HUES48 (cell line): ENCODE results near the gene CLEC4G.

Experiments
- H3K27ac ChIP-seq: one replicate; pipeline ENCODE4 v1.7.0; 2013; ENCODE audit warnings: low read depth, low read length, inconsistent platforms
- H3K27me3 ChIP-seq: 2 replicates; pipeline ENCODE4 v1.6.1; 2013; ENCODE audit warnings: mild to moderate bottlenecking, low read length; ENCODE audit not compliant: control insufficient read depth, insufficient read depth
- H3K36me3 ChIP-seq: 2 replicates; pipeline ENCODE4 v1.6.1; 2013; ENCODE audit warnings: low read length; ENCODE audit not compliant: control insufficient read depth, insufficient read depth
- H3K4me1 ChIP-seq: 2 replicates; pipeline ENCODE4 v1.6.1; 2013; ENCODE audit warnings: mild to moderate bottlenecking, low read length; ENCODE audit not compliant: control insufficient read depth, insufficient read depth
- H3K4me3 ChIP-seq: 2 replicates; pipeline ENCODE4 v1.5.1; 2013; ENCODE audit warnings: mild to moderate bottlenecking, low read depth, low read length
- H3K9ac ChIP-seq: 2 replicates; pipeline ENCODE4 v1.6.1; 2013; ENCODE audit warnings: mild to moderate bottlenecking, low read depth, low read length, moderate library complexity
- H3K9me3 ChIP-seq: 2 replicates; pipeline ENCODE4 v1.6.1; 2013; ENCODE audit warnings: low read length; ENCODE audit not compliant: control insufficient read depth, insufficient read depth

Gene CLEC4G, protein sequence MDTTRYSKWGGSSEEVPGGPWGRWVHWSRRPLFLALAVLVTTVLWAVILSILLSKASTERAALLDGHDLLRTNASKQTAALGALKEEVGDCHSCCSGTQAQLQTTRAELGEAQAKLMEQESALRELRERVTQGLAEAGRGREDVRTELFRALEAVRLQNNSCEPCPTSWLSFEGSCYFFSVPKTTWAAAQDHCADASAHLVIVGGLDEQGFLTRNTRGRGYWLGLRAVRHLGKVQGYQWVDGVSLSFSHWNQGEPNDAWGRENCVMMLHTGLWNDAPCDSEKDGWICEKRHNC

GRCh38 chr19:7732045-7732444 lies at the start of gene CLEC4G:
Gene CLEC4G, minus strand, starts transcription at chr19:7732110. Its CDS starts 8 bp downstream, at chr19:7732102.
- 0 out of 2 replicates have a peak, but pooled peaks cover 10% of the 10 kb centered on the region for H3K4me1 ChIP-seq
- no peak within 1 kb of the TSS for H3K4me3 ChIP-seq
- no peaks in the 10 kb centered on the region for H3K9me3 ChIP-seq
- no peak within 1 kb of the TSS for H3K27ac ChIP-seq
- no peaks in the 10 kb centered on the region for H3K36me3 ChIP-seq
- peaks cover 48% of the 10 kb centered on the region for H3K27me3 ChIP-seq
- no peak within 1 kb of the TSS for H3K9ac ChIP-seq

DNA sequence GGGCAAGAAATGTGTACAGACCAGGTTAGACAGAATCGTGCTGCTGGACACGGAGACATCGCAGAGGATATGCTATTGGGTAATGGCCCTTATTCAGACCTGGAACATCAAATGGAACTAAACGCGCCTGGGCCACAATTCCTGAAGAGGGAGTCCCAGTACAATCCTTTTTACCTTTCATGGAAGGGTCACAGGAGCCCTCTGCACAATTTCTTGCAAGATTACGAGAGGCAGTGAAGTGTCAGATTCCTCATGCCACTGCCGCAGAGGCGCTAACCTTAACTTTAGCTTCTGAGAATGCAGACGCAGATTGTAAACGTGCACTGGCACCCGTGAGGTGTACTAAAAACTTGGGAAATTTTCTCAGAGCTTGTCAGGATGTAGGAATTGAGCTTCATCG lies 49.2 kb upstream of the CLEC4G start:
- Histone ChIP-seq H3K9me3 (no peaks in the 10 kb centered on the region), H3K27ac (no peak overlapping the region), H3K4me1 (no peaks in the 10 kb centered on the region; the same call in 1 of the 2 replicates), H3K27me3 (peaks cover 16% of the 10 kb centered on the region), H3K4me3 (no peak overlapping the region), H3K36me3 (no peaks in the 10 kb centered on the region), H3K9ac (no peak overlapping the region)

DNA sequence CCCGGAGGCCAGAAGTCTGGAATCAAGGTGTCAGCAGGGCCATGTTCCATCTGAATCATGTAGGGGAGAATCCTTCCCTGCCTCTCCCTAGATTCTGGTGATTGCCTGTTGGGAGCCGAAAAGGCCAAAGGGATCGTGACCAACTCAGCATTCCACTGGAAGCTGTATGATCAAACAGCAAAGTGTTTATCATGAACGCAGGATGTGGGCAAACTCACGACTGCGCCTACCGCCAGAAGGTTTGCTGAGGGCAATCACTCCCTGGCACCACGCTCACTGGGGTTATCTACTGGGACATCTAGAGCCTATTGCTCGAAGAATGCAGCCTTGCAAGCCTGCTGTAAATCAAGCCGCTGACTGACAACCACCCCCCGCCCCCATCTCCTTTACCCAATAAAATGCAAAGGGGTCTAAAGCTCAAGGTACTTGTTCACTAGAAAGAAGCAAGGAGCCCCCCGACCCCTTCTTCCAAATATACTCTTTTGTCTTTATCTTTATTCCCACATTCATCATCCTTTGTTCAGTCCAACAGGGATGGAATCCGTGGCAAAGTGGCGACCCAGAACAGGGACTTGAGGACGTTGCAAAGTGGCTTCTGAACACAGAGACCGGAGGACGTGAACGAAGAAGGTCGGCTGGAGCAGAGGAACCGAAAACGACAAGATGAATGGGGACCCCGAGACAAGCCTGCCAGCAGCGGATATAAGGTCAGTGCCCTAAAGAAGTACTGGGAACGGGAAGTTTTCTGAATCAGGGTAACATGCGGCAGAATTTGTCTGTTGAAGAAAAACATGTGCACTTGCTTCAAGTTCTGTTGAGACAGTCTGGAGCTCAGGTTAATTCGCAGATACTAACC lies 47.9 kb upstream of the CLEC4G start:
- no peak overlapping the region for H3K9ac ChIP-seq
- H3K4me3 ChIP-seq = no peak overlapping the region
- no peak overlapping the region for H3K27ac ChIP-seq
- H3K36me3 ChIP-seq = no peaks in the 10 kb centered on the region
- H3K4me1 ChIP-seq = no peaks in the 10 kb centered on the region; the same call in 1 of the 2 replicates
- H3K27me3 ChIP-seq = peaks cover 16% of the 10 kb centered on the region
- no peaks in the 10 kb centered on the region for H3K9me3 ChIP-seq

GRCh38 chr19:7778081-7778480 lies 46.2 kb upstream of the CLEC4G start:
- H3K27me3 ChIP-seq = peaks cover under 1% of the 10 kb centered on the region
- H3K9ac ChIP-seq = no peak overlapping the region
- no peaks in the 10 kb centered on the region for H3K4me1 ChIP-seq
- no peaks in the 10 kb centered on the region for H3K9me3 ChIP-seq
- no peaks in the 10 kb centered on the region for H3K36me3 ChIP-seq
- H3K4me3 ChIP-seq = no peak overlapping the region
- no peak overlapping the region for H3K27ac ChIP-seq

DNA sequence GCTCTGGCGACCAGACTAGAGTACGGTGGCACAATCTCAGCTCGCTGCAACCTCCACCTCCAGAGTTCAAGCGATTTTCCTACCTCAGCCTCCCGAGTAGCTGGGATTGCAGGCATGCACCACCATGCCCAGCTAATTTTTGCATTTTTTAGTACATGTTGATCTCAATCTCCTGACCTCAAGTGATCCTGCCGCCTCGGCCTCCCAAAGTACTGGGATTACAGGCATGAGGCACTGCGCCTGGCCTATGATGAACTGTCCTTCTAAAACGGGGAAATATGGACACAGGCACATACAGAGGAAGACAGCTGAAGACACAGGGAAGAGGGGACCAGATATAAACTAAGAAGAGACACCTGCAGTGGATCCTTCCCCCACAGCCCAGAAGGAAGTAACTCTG lies 43.9 kb upstream of the CLEC4G start:
- no peak overlapping the region for H3K27ac ChIP-seq
- no peak overlapping the region for H3K9ac ChIP-seq
- no peaks in the 10 kb centered on the region for H3K36me3 ChIP-seq
- H3K4me1 ChIP-seq = no peaks in the 10 kb centered on the region
- H3K4me3 ChIP-seq = no peak overlapping the region
- H3K27me3 ChIP-seq = no peaks in the 10 kb centered on the region; the same call in 1 of the 2 replicates
- H3K9me3 ChIP-seq = no peaks in the 10 kb centered on the region

DNA sequence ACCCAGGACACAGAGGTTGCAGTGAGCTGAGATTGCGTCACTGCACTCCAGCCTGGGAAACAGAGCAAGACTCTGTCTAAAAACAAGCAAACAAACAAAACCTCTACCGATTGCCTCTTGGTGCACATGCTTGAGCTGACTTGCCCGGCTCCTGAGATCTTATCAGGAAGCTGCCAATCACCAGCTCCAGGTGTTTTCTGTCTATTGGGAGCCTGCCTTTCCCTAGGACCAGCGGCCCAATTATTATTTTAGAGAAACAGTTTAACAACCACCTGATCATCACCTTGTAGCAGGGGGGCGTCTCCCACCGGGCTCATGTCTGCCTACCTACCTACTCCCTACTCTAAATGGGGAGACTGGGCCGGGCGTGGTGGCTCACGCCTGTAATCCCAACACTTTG lies 41.9 kb upstream of the CLEC4G start:
- Histone ChIP-seq H3K27me3 (no peaks in the 10 kb centered on the region; the same call in 1 of the 2 replicates), H3K27ac (no peak overlapping the region), H3K4me3 (no peak overlapping the region), H3K9ac (no peak overlapping the region), H3K36me3 (no peaks in the 10 kb centered on the region), H3K4me1 (no peaks in the 10 kb centered on the region), H3K9me3 (no peaks in the 10 kb centered on the region)

DNA sequence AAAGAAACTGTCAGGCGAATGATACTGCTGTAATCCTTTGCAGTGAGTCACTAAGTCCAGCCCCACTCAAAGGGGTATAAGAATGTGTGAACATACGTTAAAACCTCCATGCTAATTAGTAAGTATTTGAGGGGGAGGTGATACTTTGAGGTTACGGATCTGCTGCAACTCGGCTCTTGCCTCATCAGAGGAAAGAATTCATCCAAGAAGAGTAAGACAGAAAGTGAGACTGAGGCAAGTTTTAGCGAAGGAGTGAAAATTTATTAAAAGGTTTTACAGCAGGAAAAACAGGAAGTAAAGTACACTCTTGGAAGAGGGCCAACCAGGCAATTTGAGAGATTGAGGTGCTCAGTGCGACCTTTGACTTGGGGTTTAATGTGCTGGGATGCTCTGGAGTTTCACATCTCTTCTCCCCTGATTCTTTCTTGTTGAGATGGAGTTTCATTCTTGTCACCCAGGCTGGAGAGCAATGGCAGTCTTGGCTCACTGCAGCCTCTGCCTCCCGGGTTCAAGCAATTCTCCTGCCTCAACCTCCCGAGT lies 40.9 kb upstream of the CLEC4G start:
- no peak overlapping the region for H3K27ac ChIP-seq

DNA sequence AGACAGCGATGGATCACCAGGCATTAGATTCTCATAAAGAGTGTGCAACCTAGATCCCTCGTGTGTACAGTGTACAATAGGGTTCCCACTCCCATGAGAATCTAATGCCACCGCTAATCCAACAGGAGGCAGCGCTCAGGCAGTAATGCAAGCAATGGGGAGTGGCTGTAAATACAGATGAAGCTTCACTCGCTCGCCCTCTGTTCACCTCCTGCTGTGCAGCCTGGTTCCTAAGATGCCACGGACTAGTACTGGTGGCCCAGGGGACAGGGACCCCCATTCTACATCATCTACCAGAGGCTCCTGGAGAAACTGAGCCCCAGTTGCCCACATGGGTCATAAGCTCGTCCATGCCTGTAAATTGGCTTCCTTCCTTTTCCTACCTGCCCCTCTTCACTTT lies 39.2 kb upstream of the CLEC4G start:
- Histone ChIP-seq H3K4me3 (no peak overlapping the region), H3K4me1 (no peaks in the 10 kb centered on the region), H3K9ac (no peak overlapping the region), H3K27me3 (no peaks in the 10 kb centered on the region), H3K27ac (no peak overlapping the region), H3K36me3 (no peaks in the 10 kb centered on the region), H3K9me3 (no peaks in the 10 kb centered on the region)

More for the DNA sequence above, 40.9 kb upstream of the CLEC4G start:
- no peaks in the 10 kb centered on the region for H3K9me3 ChIP-seq
- H3K27me3 ChIP-seq = no peaks in the 10 kb centered on the region
- no peaks in the 10 kb centered on the region for H3K4me1 ChIP-seq
- no peak overlapping the region for H3K9ac ChIP-seq
- no peak overlapping the region for H3K4me3 ChIP-seq
- H3K36me3 ChIP-seq = no peaks in the 10 kb centered on the region

DNA sequence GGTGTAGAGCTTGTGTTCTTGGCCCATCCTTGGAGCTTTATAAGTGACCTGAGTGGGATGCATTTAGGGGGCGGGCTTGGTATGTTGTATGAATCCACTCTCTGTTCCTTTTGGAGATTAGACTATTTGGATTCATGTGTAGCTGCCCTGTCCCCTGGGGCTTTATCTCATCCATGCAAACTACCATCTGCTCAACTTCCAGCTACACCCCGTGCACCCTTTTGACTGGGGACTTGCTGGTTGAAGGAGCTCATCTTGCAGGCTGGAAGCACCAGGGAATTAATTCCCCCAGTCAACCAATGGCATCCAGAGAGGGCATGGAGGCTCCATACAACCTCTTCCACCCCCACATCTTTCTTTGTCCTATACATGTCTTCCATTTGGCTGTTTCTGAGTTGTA lies 37.3 kb upstream of the CLEC4G start:
- H3K9ac ChIP-seq = no peak overlapping the region
- H3K27me3 ChIP-seq = no peaks in the 10 kb centered on the region
- H3K4me1 ChIP-seq = no peaks in the 10 kb centered on the region
- H3K27ac ChIP-seq = no peak overlapping the region
- H3K4me3 ChIP-seq = no peak overlapping the region
- no peaks in the 10 kb centered on the region for H3K36me3 ChIP-seq
- H3K9me3 ChIP-seq = no peaks in the 10 kb centered on the region

GRCh38 chr19:7767487-7767886 lies 35.6 kb upstream of the CLEC4G start:
- Histone ChIP-seq H3K9me3 (no peaks in the 10 kb centered on the region), H3K4me3 (no peak overlapping the region), H3K36me3 (no peaks in the 10 kb centered on the region), H3K27me3 (no peaks in the 10 kb centered on the region), H3K27ac (no peak overlapping the region), H3K4me1 (no peaks in the 10 kb centered on the region), H3K9ac (no peak overlapping the region)

DNA sequence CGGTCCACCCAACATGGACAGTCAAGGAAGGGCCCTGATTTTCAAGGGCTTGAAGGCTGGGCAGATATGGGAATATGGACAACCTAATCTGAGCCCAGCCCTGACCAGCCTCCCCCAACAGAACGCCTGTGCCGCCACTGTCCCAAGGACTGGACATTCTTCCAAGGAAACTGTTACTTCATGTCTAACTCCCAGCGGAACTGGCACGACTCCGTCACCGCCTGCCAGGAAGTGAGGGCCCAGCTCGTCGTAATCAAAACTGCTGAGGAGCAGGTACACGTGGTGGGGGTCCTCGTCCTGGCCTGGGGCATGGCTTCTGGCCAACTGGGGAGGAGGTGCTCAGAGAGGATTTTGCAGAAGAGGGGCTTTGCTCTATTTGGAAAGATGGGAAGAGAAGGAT lies 34.6 kb upstream of the CLEC4G start:
- H3K4me1 ChIP-seq = no peaks in the 10 kb centered on the region
- no peak overlapping the region for H3K9ac ChIP-seq
- 0 out of 2 replicates have a peak, but pooled peaks cover 2% of the 10 kb centered on the region for H3K9me3 ChIP-seq
- H3K36me3 ChIP-seq = no peaks in the 10 kb centered on the region
- H3K27me3 ChIP-seq = no peaks in the 10 kb centered on the region
- no peak overlapping the region for H3K4me3 ChIP-seq
- H3K27ac ChIP-seq = no peak overlapping the region
